ENCODE measurements around the gene HSF2BP.
"Not testable (repeated sequence)": the region's sequence is repeated elsewhere in the genome, so short reads cannot be mapped to it uniquely, and the experiment has no call there.

HSF2BP gene

DNA sequence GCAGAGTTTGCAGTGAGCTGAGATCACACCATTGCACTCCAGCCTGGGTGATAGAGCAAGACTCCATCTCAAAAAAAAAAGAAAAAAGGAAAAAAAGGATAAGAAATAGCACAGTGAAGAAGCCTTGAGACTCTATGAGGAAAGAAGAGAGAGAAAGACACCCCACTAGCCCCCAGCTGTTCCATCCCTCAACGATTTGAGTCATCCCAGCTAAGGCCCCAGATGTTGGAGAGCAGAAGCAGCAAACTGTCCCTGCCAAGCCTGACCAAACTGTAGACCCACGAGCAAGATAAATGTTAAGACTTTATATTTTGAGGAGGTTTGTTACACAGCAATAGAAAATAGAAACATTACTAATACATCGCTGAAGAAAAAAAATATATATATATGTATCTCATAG lies 42.4 kb downstream of the HSF2BP start:
- FAIRE-seq, result not testable (repeated sequence)

DNA sequence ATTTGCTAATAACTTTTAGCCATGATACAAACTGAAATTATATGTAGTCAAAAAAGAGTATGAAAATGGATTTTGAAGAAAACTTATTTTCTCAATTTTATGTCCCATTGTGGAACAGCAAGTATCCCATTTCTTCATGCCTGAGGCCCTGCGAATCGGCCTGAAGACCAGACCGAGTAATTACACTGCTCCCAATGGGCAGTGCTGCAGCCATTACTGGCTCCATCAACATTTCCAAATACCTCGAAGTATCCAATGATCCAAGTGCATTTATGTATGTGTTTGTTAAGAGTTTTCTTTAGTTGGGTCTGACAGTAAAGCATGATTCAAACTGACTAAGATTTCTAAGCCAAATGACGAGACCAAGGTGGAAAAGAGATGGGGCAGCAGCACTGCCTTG lies 44.4 kb downstream of the HSF2BP start:
- no peak for FAIRE-seq

DNA sequence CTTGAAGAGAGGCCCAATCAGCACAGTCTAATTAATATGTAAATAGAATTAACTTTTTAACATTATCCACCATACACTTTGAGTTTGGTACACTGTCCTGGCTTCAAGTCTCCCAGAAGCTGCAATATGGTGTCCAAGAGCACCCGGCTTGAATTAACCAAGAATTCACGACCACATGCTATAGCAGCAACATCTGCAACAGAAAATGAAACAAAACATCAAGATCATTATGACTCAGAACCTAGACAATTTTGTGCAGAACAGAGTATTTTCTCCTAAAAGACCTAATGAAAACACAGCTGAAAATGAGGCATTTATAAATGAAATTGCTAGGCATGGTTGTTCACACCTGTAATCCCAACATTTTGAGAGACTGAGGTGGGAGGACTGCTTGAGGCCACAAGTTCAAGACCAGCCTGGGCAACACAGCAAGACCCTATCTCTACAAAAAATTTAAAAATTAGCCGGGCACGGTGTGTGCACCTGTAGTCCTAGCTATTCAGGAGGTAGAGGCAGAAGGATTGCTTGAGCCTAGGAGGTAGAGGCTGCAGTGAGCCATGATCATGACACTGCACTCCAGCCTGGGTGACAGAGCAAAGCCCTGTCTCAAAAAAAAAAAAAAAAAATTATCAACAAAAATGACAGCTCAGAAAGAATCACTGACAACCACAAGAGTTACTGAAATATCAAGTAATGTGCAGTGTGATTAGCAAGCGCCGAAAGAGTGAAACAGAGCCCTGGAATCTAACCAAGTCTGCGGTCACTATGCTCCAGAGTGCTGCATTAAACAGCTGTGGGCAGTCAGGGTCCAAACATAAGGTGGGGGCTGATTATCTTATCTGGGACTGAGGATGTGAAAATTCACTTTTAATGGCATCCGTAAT lies 45.3 kb downstream of the HSF2BP start:
- FAIRE-seq, result no peak

DNA sequence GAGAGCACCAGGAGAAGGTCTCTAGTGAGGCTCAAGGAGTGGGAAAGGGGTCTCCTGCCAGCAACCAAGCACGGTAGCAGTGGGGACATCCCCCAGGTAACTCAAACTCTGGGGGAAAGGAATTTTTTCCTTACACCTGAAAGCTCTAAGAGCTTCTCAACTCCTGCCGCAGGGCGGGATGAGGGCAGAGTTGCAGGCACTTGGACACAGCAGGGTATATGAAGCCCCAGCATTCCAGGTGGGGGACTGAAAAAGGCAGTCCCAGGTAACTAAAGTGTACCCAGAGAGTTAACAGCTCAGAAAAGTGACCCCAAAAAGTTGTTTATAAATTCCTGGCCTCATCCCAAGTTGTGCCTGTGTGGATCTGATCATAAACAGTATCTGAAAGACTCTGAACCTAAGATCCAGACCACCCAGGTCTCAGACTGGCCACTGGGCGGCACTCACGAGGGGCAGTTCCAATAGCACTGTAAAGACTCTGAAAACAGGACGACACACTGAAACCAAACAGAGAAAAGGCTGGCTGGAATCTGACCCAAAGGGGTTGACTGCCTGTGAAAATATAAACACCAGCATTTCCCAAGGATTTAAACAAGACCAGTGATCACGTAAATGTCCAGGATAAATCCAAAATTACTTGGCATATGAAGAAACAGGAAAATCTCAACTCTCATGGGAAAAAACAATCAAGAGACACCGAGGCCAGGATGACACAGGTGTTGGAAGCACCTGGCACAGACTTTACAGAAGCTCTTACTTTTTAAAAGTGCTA lies 47.5 kb downstream of the HSF2BP start:
- FAIRE-seq, result peak; percentile 64

DNA sequence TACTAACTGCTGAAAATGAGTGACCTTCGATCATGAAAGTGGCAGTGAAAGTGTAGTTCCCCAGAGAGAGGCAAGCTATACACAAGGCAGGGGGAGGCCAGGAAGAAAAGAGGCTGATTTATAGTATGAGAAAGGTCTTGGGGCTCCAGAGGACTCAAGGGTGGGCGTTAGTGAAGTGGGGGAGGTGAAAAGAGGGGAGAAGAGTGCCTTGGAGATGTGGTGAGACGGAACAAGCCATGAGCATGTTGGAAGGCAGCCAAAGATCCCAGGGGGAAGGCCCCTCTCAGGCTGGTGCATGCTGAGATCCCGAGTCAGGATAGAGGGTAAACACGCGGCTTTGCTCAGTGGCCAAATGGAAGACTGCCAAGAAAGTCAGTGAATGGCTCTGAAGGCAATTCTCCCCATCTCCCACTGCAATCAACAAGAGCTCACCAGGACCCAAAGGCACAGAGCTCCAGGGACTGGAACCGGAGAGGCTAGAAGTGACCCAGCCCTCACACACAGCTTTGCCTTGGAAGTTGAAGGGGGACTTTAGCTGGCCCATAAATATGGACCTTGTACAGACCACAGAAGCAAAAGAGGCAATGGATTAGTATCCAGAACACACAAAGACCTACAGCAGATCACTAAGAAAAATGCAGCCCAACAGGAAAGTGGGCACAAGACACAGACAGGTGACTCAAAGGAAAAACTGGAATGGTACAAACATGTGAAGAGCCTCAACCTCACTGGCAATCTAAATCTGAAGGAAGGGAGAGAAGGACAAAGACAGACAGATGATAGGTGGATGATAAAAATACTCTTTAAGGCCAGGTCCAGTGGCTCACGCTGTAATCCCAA lies 49.6 kb downstream of the HSF2BP start:
- no peak for FAIRE-seq

DNA sequence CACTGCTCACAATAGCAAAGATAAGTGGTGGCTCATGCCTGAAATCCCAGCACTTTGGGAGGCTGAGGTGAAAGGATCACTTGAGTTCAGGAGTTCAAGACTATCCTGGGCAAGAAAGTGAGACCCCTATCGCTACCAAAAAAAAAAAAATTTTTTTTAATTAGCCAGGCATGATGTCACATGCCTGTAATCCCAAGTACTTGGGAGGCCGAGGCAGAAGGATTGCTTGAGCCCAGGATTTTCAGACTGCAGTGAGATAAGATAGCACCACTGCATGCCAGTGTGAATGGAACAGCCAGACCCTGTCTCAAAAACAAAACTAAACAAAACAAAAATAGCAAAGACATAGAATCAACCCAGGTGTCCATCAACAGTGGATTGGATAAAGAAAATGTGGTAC lies 50.6 kb downstream of the HSF2BP start:
- FAIRE-seq, result no peak

DNA sequence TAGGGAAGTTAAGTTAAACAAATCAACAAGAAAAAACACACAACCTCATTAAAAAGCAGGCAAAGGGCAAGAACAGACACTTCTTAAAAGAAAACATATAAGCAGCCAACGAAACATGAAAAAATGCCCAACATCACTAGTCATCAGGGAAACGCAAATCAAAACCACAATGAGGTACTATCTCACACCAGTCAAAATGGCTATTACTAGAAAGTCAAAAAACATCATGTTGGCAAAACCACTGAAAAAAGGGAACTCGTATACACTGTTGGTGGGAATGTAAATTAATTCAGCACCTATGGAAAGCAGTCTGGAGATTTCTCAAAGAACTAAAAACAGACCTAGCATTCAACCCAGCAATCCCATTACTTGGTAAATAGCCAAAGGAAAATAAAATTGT lies 51.1 kb downstream of the HSF2BP start:
- FAIRE-seq, result no peak

DNA sequence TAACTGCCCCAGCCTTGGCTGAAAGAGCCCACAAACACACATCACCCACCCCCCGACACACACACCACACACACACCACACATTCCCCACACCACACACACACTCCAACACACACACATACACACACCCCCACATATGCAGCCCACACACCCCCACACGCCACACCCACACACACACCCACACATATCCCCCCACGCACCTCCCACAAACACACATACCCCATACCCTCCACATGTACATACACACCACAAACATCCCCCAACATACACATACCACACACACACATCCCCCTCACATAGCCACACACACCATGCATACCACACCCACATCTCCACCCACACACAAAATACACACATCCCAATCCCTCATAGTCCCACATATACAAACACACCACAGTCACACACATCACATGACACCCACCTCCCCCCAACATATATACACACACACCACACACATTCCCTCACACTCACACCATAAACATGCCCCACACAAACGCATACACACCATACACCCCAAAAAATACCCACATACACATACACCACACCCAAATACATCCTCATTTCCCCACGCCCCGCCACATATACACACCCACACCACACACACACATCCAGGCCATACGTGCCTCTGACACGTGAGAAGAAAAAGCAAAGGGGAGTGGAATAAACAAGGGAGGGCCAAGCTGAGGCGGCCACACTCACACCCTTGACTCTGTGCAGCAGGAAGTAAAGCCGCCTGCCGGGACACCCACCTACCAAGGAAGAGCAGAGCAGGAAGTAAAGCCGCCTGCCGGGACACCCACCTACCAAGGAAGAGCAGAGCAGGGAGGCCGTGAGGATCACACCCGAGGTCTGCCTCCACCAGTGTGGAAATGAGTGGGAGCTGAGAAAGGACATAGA lies 53.7 kb downstream of the HSF2BP start:
- no peak for FAIRE-seq

DNA sequence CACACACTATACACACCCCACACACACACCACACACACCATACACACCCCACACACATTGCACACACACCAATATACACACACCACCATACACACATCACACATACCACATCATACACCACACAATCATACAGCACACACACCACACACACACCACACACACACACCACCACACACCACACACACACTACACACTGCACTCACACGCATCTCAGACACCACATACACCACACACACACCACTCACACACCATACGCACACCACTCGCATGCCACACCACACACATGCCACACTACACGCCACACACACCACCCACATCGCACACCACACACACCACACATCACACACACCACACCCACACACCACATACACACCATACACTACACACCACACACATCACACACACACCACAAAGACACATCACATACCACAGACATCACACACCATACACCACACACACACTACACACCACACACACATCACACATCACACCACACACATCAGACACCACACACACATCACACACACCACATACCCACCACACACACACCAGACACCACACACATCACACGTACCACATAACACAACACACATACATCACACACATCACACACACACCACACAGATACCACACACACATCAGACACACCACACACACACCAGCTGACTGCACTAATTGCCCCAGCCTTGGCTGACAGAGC lies 54.6 kb downstream of the HSF2BP start:
- no peak for FAIRE-seq

DNA sequence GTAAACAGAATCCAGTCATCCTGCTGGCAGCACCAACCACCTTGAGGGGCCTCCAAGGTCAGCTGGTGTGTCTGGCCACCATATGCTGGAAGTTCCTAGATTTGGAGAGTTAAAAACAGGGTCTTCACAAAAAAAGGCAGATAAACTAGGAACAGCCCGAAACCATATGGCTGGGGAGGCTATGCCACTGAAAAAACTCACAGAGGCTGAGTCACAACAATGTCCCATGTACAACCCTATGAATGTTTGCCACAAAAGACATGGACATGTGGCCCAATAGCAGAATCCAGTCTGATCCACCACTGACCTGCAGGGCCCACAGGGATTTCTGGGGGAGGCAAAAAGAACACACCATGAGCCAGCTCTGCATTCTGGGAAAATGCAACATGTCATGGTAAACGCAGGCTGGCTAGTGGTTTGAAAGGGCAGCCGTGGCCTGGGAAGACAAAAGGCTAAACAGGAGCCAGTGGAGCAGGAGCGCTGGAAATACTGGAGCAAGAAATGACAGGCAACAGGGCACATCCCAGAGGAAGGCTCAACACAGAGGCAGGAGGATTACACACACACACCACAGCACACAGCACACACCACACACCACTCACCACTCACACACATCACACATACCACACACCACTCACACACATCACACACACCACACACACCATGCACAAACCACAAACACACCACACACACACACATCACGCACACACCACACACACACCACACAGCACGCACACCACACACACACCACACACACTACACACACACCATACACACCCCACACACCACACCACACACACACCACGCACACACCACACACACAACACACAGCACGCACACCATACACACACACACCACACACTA lies 55.4 kb downstream of the HSF2BP start:
- FAIRE-seq, result no peak

DNA sequence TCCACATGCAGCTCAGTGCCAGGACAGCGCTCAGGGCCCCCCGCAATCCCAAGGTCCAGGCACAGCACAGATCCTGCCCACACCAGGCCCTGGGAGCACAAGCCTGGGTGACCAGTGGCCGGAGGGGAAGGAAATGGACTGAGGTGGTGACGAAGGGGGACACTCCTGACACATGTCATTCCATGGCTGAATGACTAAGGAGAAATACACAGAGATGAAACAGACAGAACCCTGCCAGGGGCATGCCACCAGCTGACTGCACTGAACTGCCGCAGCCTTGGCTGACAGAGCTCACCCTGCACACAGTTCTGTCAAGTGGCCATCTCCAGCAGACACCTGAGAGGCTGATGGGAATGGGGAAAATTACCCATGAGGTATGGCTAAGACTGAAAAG lies 56.1 kb downstream of the HSF2BP start:
- no peak for FAIRE-seq

DNA sequence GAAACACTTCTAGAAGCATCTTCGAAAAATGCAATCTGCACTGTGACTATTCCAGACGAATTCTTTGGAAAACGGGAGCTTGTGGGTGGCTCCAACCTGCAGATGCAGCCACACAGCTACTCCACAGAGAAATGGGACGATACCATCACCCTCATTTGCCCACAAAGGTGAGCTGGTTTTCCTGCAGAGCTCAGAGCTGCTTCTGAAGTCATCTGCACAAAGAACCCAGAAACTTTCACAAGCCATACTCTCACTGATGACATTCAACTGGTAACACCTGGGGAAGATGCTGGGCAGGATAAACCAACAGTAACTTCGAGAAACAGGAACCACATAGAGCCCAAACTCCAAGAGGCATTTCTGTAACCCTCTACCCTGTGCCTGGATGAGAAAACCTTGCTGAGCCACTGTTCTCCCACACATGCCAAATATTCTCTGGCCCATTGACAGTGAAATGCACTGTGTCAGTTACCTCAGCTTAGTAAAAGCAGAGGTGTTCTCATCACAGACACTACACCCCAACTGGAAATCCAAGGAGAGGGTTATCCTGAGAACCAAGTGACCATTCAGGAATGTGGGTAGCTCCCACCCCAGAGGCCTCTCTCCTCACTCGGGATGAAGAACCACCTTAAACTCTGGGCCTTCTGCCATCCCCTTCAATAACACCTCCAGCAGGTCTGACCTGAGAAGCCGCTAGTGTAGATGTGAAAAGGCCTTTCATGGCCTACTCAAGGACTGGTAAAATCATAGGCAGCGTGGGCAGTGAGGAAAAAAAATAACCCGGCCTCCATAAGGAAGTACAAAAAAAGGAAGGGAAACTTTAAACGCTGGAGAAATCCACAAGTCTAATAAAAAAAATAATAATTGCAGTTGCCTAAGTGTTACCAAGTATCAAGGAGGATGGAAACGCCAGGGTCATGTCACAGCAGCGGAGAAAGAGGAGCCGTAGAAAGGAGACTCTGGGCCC lies 56.7 kb downstream of the HSF2BP start:
- FAIRE-seq, result no peak

DNA sequence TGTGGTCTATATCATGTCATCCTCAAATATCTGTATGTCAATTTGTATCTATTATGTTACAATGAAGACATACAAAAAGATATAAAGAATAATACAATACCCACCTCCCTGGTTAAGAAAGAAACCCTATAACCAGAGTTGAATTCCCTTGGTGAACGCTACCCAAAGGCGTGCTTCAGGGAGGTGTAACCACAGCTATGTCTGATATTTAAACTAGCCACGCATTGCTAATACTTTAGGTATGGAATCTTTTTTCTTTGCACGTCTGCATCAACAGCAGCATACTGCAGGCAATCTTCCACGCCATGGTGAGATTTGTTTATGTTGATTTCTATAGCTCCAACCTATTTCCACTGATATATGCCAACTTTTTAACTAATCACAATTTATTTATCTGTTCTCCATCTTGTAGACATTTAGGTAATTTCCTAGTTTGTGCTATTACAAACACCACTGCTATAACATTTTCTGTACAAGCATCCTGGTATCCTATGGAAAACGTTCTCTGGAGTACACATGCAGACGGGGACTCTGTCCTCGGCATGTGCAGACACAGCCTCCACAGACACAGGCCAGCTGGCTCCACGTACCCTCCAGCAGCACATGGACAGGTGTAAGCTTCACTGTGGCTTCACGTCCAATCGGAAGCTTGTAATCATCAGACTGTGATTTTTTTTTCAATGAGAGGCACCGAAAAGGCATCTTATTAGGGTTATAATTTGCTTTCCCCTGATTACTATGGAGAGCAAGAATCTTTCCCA lies 58.5 kb downstream of the HSF2BP start:
- FAIRE-seq, result no peak

DNA sequence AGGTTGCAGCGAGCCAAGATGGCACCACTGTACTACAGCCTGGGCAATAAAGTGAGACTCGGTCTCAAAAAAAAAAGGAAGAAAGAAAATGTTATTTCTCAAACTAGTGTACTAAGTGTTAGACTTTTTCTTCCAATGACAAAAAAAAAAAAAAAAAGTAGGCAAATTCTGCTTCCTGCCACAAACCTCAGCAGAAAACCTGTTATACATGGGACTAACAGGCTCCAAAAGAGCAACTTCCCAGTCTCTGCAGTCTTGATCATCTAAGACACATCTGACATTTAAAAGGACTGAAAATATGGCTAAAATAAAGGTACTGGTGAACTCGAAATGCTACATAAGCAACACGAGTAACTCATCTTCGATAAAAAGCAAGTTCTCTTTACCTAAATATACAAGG lies 59.6 kb downstream of the HSF2BP start:
- FAIRE-seq, result no peak

DNA sequence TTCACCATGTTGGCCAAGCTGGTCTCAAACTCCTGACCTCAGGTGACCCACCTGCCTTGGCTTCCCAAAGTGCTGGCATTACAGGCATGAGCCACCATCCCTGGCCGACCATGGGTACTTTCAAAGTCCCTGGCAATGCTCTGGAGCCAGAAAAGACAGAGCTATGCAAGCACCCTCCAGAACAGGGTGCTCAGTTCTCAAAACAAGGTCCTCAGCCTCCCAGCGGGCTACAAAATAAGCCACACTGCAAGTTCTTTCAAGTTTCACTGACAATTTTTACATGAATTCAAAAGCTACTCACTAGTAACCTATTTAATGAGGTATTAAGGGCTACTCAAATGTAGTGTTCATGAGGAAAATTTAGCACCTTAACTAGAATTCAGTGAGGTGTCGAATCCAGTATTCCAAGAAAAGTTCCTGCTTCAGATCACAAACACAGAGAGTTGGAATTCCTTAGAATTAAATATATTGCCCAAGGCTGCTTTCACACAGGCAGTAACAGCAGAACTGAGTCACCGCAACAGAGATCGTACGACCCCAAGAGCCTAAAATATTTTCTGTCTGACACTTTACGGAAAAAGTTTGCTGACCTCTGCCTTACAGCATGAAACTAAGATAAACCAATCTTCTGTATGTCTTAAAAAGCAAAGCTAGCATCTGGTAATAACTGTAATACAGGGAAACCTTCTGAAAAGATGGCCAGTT lies 60.7 kb downstream of the HSF2BP start:
- FAIRE-seq, result no peak

DNA sequence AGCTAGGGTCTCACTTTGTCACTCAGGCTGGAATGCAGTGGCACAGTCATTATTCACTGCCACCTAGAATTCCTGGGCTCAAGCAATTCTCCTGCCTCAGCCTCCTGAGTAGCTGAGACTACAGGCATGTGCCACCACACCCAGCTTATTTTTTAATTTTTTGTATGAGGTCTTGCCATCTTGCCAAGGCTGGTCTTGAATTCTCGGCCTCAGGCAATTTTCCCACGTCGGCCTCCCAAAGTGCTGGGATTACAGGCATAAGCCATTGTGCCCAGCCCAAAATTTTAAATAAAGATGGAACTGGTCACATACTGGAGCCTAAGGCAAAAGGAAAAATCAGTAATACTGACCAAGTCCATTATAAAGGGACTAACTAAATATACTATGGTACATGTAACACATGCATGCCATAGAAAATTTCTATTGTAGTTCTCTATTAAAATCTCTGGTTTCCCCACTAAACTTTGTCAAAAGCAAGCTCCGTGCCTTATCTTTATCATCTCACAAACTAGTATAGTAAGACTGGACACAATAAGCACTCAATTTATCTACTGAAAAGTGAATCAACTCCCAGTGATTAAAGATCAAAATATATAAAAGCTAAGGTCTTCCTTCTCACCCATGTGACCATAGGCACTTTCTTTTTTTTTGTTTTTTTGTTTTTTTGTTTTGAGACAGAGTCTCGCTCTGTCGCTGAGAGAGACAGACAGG lies 61.6 kb downstream of the HSF2BP start:
- FAIRE-seq, result no peak

DNA sequence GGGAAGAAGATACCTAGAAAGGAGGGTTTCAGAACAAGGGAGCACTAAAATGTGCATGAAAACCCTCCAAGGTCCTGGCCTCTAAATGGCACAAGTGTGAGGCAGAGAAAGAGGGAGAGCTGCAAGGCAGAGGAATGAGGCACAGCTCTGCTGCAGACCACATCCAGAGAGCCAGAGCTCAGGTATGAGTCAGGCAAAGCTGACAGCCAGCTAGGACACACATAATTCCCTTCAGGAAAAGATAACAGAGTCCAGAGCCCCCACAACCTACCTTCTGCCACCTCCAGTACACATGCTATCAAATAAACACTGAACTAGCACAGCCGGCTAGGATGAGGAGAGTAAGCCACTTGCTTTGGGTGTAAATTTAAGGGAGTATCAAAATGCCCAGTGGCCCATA lies 62.2 kb downstream of the HSF2BP start:
- no peak for FAIRE-seq

All from G401.6 (cell line).